ENCODE measurements around the gene MAP3K3. TPM values are rescaled to one million over a fixed set of nuclear protein-coding genes. Genes with fewer than 3 reads are reported as not detected.
A peak's percentile ranks its signal among the peaks of the same experiment; 100 is the strongest.

Gene MAP3K3
- total and polyA plus RNA-seq, 10 of the 15 experiments (the other 5 are each of a cell fraction or from before 2014, with no cell fraction given), result 1.6 to 24.1 (median 15.0) TPM

- ChIA-PET RAD21 (ENCODE audit: unreplicated experiment) (no interaction called here), SMC1A (ENCODE audit: uncharacterized antibody, unreplicated experiment) (interaction anchor here (0.9 kb wide), 2 partner anchors 9 to 19 kb away, joined by 3 read pairs; no protein-coding TSS in a partner anchor), POLR2A (interaction anchor here (1.2 kb wide), 1 partner anchor 22 kb away, joined by 3 read pairs; no protein-coding TSS in a partner anchor), CTCF (interaction anchor here (1.0 to 1.3 kb wide), 2 partner anchors 11 to 21 kb away, joined by 3 to 4 read pairs; no protein-coding TSS in a partner anchor)
- H3K9ac ChIP-seq (ENCODE audit: control insufficient read depth, insufficient read depth, low read length), result no peak overlapping the region
- BruUV-seq (replicated peaks), result TSS peak; percentile 6
- FAIRE-seq (no peak), ATAC-seq (no peak), DNase-seq (ENCODE audit: low read depth, low spot score) (no peak)
- intact Hi-C loops (cut with micrococcal nuclease; ENCODE audit: unreplicated experiment), result no loop called here
- H3K79me2 ChIP-seq (ENCODE audit: control insufficient read depth, insufficient read depth, low read length), result no peaks in the 10 kb centered on the region
- H3K4me1 ChIP-seq (ENCODE audit: control insufficient read depth, insufficient read depth, low read length), result no peaks in the 10 kb centered on the region
- in situ Hi-C loops (cut with MboI), result no loop called here
- no peaks in the 10 kb centered on the region for H3K9me3 ChIP-seq (replicated peaks; ENCODE audit: control insufficient read depth, insufficient read depth, low read length)
- WGBS (ENCODE audit: insufficient coverage, insufficient replicate concordance, low lambda C conversion rate, missing lambda C conversion rate), result 50% methylated on average over 2 of the region's 2 CpGs
- no peak overlapping the region for H3K27ac ChIP-seq (ENCODE audit: control insufficient read depth, insufficient read depth)
- H4K20me1 ChIP-seq (ENCODE audit: control insufficient read depth, insufficient read depth), result no peaks in the 10 kb centered on the region
- H3K36me3 ChIP-seq (ENCODE audit: control insufficient read depth in 2 of 2, insufficient read depth in 2 of 2, low read length in 1 of 2), result peaks cover 0 to 4% of the 10 kb centered on the region in 2 experiments; a peak in 2 of 4 replicates
- no peak overlapping the region for H3K4me3 ChIP-seq
- no peaks in the 10 kb centered on the region for H3K27me3 ChIP-seq (replicated peaks in 1 of 2; ENCODE audit: control insufficient read depth in 2 of 2, insufficient read depth in 2 of 2, low read length in 1 of 2)
- H3K4me2 ChIP-seq (ENCODE audit: control insufficient read depth, insufficient read depth), result no peak overlapping the region
- H2AFZ ChIP-seq (ENCODE audit: control insufficient read depth, low read depth, low read length), result no peak overlapping the region
- TF ChIP-seq YBX1 (IDR thresholded peaks at IDR 0.05) (no peak), EGR1 (IDR thresholded peaks at IDR 0.05; ENCODE audit: borderline replicate concordance in 1 of 2, low read depth in 2 of 2, low read length in 2 of 2) (no peak), RBBP5 (conservative IDR thresholded peaks at IDR 0.05) (no peak), POLR2AphosphoS5 (IDR thresholded peaks at IDR 0.05; ENCODE audit: low read length) (no peak), ZSCAN29 (IDR thresholded peaks at IDR 0.05) (no peak), MYC (IDR thresholded peaks at IDR 0.05; ENCODE audit: insufficient read depth, insufficient read length, insufficient replicate concordance, low read length, severe bottlenecking) (no peak), STAT3 (IDR thresholded peaks at IDR 0.05; ENCODE audit: low read depth, low read length) (no peak), CUX1 (IDR thresholded peaks at IDR 0.05; ENCODE audit: insufficient replicate concordance, low read depth, low read length) (no peak), IRF5 (IDR thresholded peaks at IDR 0.05; ENCODE audit: borderline replicate concordance) (no peak), PRDM15 (CRISPR knock-in tag; IDR thresholded peaks at IDR 0.05) (no peak), TCF7 (IDR thresholded peaks at IDR 0.05; ENCODE audit: borderline replicate concordance) (no peak), USF2 (IDR thresholded peaks at IDR 0.05; ENCODE audit: borderline replicate concordance, low read depth, low read length) (no peak), EED (IDR thresholded peaks at IDR 0.05; ENCODE audit: low read depth) (no peak)
Observed at GRCh38 chr17:63722403-63722802, 100.2 kb downstream of the MAP3K3 start.

Data from GM12878 (cell line).